DMS153 (cell line): ENCODE data around the gene ANKK1.

Experiments used
- DNase-seq: peaks from one replicate; lab custom pipeline; 2025; lab: John Stamatoyannopoulos, UW

Gene ANKK1

DNA sequence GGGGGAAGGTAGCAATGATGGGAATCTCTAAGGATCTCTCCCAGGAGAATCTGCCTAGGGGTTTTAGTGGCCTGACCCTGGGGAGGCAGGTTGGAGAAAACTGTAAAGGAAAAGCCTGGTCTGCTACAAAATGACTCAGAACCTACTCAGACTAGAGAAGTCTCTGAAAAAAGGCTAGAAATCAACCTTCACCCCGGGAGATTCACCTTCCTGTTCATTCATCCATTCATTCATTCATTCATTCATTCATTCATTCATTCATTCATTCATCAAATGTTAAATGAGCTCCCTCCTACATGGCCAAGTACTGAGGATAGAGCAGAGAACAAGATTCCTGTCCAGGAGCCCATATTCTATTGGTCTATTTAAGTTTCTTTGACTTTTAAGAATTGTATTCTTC lies 8.9 kb upstream of the ANKK1 start:
- no peak for DNase-seq

DNA sequence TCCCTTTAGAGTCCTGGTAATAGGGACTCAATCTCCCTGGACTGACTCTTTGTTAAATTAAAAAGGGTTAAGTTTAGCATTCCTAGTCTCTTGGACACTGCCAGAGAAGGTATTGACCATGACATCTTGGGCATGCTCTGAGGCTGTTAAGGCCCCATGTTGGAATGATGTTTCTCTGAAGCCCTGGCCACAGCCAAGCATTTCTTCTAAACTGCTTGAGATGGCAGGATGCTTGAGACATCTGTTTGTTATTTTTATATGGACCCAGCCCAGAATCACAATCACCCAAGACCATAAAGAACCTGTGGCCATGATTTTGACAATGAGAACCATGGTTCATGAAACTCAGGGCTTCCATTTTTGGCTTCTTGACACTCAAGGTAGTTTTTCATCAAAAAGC lies 5.5 kb upstream of the ANKK1 start:
- DNase-seq = no peak

DNA sequence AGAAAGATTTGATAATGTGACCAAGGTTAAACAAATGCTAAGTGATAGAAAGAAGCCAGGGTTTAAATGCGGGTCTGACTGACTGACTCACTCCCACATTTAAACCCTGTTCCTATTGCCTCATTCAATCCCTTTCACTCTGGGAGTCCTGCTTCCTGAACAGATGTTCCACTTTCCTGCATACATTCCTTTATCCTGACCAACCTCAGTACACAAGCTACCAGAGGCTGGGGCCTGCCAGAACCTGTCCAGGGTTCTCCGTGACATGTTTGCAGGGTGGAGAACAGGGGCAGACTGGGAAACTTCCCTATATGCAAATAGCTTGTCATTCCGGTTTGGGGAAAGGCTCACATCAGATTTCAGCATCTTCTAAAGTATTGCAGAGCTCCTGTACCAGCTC lies 3.0 kb upstream of the ANKK1 start:
- peak; percentile 72 for DNase-seq

DNA sequence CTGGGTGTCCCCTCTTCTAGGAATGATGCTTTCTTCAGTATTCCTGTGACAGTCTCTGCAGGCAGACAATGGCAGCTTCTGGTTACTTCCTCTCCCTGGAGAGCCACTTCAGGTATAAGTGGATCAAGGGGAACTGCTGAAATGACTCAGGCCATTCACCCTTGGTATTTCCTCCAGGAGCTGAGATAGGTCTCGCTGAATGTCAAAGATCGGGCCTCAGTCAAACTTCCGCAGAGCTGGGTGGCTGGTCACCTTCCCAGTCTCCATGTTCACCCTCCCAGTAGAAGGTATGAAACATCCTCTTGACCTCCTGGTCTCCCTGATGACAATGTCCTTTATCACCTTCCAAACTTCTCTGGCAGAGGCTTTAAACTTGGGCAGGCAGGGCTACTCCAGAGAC lies 1.8 kb upstream of the ANKK1 start:
- DNase-seq = no peak

DNA sequence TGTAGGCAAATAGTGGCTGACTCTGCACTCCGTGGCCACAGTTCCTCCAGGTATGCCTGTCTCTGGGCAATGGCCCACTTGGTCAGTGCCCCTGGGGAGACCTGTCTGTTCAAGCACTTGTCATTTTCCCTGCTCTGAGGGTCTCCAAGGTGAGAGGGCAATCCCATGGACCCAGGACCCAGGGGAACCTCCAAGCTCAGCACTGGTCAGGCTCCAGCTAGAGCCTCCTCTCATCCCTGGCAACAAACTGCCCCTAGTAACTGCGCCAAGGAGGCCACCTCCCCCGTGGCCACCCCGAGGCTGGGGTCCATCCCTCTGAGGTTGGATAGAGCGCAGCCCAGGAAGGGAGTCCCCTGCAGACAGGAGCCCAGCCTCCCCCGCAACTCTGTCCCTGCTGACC lies 713 bp upstream of the ANKK1 start:
- no peak for DNase-seq

DNA sequence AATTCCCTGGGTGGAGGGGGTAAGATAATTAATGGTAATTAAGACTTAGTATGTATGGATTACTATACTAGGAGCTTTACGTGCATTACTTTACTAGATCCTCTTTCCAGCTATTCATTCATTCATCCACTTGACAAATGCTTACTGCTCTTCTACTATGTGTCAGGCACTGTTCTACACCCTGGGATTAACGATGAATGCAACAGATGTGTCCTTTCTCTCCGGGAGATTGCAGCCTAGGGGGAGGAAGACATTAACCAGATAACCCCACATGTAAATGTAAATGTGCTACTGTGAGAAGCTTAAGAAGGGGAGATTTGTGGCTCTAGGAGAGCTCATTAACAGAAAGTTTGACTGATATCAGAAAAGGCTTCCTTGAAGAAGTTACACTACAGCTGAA lies 1.7 kb downstream of the ANKK1 start:
- DNase-seq = no peak

DNA sequence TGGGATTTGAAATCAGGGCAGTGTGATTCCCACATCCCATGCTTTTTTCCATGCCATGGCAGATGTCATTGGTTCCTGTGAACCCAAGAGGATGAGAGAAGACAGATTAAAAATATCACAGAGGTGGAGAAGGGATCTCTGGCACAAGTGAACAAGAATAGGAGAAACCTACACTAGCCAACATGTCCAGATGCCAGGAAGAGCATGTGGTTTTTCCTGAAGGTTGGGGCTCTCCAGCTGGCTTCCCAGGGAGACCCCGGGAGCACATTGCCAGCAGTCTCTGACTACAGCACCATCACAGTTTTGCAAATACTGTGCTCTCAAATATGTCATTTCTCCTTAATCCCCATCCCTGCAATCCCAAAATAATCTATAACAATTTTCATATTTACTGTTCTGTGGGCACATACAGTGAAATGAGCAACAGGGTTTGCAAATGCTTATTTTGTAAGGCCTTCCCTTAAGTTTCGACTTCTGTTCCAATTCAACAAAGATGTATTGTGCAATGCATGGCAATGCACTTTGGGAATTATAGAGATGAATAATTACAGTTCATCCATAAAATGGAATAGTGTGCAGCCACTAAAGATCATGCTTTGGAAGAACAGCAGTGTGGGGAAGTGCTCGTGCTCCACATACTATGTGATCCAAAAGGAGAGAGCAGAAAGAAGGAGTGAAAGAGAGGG lies 4.8 kb downstream of the ANKK1 start:
- DNase-seq = no peak

DNA sequence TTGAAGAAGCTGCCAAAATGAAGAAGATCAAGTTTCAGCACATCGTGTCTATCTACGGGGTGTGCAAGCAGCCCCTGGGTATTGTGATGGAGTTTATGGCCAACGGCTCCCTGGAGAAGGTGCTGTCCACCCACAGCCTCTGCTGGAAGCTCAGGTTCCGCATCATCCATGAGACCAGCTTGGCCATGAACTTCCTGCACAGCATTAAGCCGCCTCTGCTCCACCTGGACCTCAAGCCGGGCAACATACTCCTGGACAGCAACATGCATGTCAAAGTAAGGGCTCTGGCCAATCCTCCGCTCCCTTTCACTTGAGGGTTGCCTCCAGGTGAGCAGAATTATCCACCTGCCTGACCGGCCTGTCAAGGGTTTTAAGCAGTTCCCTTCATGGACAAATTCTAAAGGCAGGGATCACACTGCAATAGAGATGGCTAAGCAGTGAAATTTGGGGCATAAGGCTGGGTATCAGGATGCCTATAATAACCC lies 6.0 kb downstream of the ANKK1 start:
- no peak for DNase-seq

DNA sequence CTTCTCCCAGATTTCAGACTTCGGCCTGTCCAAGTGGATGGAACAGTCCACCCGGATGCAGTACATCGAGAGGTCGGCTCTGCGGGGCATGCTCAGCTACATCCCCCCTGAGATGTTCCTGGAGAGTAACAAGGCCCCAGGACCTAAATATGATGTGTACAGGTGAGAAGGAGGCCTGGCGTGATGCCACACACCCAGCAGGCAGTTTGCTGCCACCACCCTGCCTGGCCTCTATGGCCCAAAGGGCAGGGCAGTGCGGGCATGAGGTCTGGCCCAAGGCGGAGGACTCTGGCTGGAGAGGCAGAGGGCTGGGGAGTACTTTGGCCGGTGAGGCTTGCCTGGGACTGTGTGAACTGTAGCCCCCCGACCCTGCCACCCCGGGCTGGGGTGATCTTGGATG lies 7.3 kb downstream of the ANKK1 start:
- DNase-seq = no peak

DNA sequence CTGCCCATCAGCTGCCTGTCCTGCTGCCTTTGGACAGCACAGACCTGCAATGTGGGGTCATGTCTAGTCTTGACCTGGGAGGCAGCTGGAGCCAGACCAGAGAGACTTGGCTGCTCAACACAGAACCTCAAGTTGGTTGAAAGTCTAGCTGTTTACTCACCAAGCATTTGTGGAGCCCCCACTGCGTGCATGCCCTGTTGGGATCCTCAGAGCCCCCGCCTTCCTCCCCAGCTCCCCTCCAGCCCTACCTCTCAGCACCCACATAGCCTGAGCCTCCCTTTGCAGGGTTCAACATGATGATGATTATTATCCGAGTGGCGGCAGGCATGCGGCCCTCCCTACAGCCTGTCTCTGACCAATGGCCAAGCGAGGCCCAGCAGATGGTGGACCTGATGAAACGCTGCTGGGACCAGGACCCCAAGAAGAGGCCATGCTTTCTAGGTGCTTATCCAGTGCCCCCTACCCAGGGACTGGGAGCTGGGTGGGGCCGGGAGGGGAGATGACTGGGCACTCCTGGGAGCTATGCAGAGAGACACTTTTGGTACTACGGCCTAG lies 8.3 kb downstream of the ANKK1 start:
- DNase-seq = no peak

DNA sequence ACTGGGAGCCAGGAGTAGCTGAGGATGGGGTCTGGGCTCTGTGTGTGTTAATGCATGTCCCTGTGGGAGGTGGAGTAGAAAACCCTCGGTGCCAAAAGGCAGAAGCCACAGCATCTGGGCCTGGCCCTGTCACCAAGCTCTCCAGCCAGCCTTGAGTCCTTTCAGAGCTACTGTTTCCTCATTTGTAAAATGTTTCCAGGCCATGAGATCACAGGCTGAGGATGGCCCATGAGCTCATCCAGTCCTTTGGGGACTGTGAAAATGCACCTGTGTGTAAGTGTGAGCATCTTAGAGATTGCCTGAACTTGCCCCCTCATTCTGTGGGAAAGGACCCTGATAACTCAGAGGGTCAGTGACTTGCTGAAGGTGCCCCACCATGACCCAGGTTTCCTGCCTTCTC lies 9.1 kb downstream of the ANKK1 start:
- no peak for DNase-seq

DNA sequence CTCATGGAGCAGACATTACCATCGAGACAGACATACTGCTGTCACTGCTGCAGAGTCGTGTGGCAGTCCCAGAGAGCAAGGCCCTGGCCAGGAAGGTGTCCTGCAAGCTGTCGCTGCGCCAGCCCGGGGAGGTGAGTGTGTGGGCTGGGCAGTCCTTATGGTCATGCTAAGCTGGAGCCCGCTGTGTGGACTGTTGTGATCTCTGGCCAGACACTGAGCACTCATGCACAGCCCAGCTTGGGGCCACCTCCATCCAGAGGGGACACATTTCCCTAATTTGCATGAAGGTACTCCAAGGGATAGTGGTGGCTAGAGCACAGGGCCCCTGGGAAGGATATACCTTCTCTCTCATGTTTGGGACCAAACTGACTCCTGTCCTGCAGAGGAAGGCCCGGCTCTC lies 9.6 kb downstream of the ANKK1 start:
- no peak for DNase-seq

DNA sequence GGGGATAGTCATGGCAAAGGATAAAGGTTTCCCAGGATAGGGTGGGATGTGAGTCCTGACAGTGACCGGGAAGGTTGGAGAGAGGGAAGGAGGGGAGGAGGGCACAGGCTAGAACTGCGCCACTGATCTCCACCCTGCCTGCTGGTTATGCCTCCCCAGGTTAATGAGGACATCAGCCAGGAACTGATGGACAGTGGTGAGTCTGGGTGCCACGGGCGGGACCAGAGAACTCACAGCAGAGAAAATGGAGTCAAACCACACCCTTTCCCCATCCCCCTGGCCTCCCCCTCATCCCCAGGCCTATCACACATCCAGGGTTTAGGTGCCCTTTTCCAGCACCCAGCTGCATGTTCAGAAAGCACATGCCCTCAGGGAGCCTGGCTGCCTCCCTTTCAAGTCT lies 10.2 kb downstream of the ANKK1 start:
- no peak for DNase-seq

DNA sequence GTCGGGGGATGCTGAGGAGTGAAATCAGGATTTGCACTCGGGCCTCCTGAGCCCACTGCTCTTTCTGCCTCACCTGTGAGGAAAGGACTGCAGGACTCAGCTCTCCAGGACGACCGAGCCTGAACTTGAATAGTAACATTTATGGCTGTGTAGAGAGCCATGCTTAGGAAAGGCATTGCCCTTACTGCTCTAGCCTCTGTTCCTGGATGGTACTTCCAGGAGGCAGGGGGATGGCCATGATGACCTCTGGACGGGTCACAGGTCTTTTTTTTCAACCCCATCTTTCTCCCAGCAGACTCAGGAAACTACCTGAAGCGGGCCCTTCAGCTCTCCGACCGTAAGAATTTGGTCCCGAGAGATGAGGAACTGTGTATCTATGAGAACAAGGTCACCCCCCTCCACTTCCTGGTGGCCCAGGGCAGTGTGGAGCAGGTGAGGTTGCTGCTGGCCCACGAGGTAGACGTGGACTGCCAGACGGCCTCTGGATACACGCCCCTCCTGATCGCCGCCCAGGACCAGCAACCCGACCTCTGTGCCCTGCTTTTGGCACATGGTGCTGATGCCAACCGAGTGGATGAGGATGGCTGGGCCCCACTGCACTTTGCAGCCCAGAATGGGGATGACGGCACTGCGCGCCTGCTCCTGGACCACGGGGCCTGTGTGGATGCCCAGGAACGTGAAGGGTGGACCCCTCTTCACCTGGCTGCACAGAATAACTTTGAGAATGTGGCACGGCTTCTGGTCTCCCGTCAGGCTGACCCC lies 11.3 kb downstream of the ANKK1 start:
- no peak for DNase-seq

DNA sequence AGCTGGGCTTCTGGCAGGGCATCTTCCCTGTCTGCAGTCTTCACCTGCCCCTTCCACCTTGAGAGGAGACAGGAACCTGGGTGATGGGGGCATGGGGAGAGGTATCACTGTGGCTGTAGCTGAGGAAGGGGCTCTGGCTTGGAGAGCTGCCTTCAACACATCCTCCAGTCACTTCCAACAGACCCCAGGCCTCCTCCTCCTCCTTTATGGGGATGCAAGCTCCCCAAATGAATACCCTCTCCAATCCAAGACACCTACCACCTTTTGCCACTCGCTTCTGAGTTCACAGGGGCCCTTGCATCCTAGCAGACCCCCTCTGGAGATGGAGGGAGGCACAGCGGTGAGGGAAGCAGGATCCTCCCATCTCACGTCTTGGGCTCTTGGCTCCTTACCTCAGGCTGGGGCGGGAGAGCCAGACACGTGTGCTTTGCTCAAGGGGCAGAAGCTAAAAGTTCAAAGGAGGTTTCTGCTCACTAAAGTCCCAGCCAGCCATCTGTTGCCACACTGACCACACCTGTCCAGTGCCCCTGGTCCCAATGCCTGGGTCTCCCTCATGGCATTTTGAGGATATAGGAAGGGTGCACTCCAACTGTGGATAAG lies 13.2 kb downstream of the ANKK1 start:
- no peak for DNase-seq

DNA sequence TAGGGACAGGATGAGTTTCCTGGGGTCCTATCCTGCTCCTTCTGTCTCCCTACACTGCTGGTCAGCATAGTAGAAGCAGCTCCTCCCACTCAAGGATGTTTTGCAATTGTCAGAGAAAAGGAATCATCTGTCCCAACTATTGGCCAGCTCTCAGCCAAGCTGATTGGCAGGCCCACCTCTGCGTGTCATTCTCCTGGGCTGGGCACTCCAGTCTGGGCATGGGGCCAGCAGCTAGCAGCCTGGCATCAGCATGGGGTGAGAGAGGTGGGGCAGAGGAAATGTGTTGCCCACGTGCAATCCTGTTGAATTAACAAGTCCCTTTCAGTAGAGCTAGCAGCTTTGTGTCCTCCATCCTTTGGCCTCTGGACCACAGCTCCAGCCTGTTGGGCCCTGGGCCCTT lies 14.1 kb downstream of the ANKK1 start:
- DNase-seq = peak; percentile 97

DNA sequence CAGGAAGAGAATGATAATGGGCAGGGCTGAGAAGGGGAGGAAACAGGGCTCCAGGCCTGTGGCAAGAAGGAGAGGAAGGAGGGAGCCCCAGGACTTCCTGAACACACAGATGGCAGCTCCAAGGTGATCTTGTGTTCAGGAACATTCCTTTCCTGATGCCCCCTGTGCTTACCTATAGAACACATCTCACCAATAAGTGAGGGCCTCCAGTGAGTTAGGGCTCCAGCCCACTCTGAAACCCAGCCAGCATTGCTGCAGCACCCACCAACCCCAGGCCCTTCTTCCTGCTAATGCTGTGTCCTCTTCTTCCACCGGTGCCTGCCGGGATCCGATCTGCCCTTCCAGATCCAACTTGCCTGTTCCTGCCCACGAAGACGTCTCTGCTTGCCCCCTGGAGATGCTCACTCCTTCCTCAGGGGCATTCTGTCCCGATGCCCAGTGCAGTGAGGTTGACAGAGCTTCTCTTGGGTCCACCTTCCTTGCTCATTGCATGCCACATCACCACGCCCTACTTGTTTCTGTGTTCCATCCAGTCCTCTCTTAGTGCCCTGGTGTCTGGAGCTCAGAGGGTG lies 17.4 kb downstream of the ANKK1 start:
- DNase-seq = no peak

DNA sequence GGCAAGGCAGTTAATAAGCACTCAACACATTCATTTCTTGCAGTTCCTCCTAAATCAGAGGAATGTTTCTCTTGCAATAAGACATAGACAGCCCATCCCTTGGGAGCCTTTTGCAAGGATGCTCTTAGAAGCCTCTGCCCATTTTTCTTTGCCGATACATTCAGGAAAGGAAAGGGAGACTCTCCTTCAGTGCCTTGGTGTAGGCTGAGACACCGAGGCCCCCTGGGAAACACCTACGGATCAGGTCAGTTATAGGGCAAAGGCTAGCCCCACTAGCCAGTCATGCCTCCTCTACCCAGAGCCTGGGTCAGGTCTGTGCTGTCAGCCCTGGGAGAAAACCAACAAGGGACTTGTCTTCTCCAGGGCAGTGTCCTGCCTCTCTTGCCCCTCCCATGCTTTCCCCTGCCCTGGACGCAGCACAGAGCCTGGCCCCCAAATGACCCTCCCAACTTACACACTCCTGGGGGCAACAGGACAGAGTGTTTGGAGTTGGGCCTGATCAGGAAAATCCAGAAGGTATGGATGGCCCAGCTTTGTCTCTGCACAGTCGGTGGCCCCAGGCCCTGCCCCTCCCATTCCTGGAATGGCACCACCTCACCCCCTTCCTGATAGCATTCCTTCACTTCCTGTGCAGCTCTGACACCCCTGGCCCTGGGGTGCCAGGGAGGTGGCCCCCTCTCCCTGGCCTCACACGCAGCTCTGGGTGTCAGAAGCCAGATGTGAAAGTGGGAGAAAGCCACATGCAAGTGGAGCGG lies 18.3 kb downstream of the ANKK1 start:
- no peak for DNase-seq

DNA sequence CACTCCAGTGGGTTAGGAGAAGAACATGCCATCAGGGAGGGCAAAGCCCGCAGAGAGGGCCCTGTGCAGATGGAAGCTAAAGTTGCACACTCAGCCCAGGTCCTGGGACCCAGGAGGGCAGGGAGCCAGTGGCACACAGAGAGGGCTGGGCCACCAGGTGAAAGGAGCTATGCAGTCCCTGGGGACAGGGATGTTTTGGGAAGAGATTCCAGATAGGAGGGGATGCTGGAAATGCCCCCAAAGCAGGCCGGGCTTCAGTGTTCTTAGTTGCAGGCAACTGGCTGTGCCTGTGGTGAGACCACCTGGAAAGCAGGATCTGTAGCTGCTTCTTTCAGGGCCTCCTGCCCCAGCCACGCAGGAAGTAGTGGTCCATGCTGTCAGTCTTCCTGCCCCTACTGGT lies 19.6 kb downstream of the ANKK1 start:
- DNase-seq = no peak

DNA sequence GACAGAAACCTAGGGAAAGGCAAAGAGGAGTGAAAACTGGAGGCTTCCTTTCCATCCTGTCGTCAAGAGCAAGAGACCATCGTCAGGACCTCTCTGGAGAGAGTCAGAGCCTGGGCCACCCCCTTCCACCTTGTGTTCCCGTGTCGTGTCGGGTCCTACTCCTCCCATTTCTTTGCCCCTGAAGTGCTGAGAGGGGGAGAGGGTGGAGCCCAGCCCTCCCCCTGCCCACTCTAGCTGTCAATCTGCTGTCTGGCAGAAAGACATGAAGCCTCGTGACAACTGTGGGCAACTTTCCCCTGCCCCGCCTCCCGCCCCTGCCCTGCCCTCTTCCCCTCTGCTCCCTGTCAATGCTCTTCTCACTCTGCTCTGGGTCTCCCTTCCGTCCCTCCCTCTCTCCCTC lies 20.6 kb downstream of the ANKK1 start:
- no peak for DNase-seq

DNA sequence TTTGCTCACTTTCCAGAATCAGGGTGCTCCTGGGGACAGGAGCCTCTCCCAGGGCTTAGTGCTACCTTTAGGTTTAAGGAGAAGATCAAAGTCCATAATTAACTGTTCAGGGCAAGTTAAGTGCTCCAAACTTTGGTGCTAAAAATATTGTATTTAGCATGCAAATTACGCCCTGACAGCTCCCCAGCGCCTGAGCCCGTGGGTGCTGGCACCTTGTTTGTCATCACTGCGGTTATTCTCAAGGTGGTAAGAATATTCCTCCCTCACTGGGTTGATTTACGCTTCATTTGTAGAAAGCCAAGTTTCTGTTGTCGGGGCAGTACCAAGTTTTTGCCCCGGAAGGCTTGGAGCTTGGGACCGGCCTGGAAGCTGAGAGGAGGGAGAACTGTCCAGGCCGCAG lies 21.3 kb downstream of the ANKK1 start:
- no peak for DNase-seq

DNA sequence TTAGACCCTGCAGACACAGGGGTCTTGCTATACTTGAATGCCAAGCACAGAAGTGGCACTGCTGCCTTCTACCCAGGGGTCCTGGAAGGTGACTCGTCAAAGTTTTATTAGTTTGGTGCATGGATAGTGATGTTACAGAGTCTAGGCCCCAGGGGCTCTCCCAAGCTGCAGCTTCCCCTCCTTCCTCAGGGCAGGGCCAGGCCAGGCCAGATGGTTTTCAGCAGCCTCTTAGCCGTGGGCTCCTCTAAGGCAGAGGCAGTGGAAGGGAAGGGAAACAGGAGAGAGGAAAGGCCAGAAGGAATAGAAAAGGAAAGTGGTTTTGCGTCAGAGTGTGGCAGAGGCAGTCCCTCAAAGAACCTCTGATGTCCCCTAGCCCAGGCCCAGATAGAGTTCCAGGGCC lies 21.9 kb downstream of the ANKK1 start:
- no peak for DNase-seq
